ENCODE measurements around the gene PLCB4. TPM values are rescaled to one million over a fixed set of nuclear protein-coding genes. Genes with fewer than 3 reads are reported as not detected.
"Not testable (repeated sequence)": the region's sequence is repeated elsewhere in the genome, so short reads cannot be mapped to it uniquely, and the experiment has no call there.

PLCB4 gene
- total RNA-seq, 1 experiment from 2014 or later, result 0.47 TPM

DNA sequence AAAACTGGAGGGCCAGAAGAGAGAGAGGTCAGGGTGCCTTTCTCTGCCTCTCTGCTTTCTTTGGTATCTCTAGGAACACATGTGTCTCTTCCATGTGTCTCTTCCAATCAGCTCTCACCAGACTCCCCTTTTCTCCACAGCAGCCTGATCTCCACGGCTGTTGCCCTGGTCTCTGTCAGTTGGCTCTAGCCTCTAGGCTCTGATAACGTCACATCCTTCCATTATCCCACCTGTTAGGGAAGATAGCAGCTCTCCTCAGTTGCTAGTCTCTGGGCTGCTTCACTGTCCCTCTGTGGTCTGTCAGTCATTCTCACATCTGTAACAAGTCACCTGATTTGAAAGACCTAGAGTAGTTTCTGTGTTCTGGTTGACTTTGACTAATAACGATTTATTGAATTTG lies 80.2 kb downstream of the PLCB4 start:
- no peak overlapping the region for H3K4me3 ChIP-seq
- H3K27ac ChIP-seq, result no peak overlapping the region
- no peaks in the 10 kb centered on the region for H3K36me3 ChIP-seq
- H3K9me3 ChIP-seq (replicated peaks), result no peaks in the 10 kb centered on the region
- DNase-seq, result no peak
- no peaks in the 10 kb centered on the region for H3K27me3 ChIP-seq
- no peaks in the 10 kb centered on the region for H3K4me1 ChIP-seq

DNA sequence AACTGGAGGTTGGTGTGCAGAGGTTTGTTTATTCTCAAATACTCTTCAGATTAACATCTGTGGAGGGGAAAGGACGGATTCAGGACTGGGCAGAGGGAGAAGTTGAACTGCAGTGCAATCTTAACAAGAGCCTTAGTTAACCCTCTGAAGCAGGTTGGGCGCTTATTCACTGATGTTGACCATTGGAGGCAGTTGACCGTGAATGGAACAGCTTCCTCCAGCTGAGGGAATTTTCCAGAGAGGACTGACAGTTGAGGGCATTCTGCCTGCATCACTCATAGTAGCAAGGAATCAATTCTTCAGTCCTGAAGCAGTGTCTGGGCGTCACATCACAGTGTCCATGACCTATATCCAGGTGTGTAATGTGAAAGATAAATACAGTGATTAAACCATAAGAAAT lies 80.9 kb downstream of the PLCB4 start:
- Histone ChIP-seq H3K4me1 (no peaks in the 10 kb centered on the region), H3K27ac (no peak overlapping the region), H3K9me3 (replicated peaks) (no peaks in the 10 kb centered on the region), H3K36me3 (no peaks in the 10 kb centered on the region), H3K4me3 (no peak overlapping the region), H3K27me3 (no peaks in the 10 kb centered on the region)
- no peak for DNase-seq

DNA sequence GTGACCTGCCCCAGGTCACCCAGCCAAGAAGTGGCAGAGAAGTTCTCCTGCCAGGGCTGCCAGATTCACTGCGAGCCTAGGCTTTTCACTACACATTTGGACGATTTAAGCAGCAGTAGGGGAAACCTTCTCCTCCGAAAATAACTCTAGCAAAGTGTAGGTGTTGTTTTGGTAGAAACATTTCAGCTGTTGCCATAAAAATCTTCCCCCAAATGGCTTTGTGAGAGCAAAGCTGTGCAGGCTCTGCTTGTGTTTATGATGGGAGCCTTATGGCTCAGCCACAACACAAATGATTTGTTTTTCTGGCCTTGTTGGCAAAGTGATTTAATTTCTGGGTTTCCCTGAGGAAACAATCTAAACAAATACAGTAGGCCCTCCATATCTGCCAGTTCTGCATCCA lies 81.8 kb downstream of the PLCB4 start:
- H3K9me3 ChIP-seq (replicated peaks), result no peaks in the 10 kb centered on the region
- H3K27me3 ChIP-seq, result no peaks in the 10 kb centered on the region
- H3K36me3 ChIP-seq, result no peaks in the 10 kb centered on the region
- no peak overlapping the region for H3K27ac ChIP-seq
- no peak overlapping the region for H3K4me3 ChIP-seq
- DNase-seq, result no peak
- no peaks in the 10 kb centered on the region for H3K4me1 ChIP-seq

DNA sequence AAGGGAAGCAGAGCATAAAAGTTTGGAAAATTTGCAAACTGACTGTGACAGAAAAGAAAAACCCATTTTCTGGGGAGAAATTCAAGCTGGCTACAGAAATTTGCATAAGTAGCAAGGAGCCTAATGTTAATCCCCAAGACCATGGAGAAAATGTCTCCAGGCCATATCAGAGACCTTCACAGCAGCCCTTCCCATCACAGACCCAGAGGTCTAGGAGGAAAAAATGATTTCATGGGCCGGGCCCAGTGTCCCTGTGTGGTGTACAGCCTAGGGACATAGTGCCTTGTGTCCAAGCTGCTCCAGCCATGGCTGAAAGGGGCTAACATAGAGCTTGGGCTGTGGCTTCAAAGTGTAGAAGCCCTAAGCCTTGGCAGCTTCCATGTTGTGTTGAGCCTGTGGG lies 83.3 kb downstream of the PLCB4 start:
- not testable (repeated sequence) for H3K4me1 ChIP-seq; H3K4me3 ChIP-seq; H3K9me3 ChIP-seq (replicated peaks); H3K36me3 ChIP-seq; DNase-seq; H3K27ac ChIP-seq; H3K27me3 ChIP-seq

DNA sequence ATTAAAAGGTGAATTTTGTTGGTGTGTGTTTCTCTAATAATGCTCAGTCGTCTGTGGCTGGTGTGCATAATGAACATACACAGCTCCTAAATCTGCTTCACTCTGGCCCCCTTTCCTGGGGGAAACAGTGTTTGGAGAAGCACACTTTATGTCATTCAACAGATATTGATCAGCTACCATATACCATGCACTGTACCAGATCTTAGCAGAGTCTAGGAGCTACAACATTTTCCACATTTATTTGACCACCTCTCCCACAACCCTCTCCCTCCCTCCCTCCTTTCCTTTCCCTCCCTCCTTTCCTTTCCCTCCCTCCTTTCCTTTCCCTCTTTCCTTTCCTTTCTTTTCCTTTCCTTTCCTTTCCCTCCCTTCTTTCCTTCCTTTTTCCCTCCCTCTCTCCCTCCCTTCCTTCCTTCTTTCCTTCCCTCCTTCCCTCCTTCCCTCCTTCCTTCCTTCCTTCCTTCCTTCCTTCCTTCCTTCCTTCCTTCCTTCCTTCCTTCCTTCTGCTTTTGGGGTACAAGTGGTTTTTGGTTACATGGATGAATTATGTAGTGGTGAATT lies 85.7 kb downstream of the PLCB4 start:
- no peaks in the 10 kb centered on the region for H3K9me3 ChIP-seq (replicated peaks)
- no peak for DNase-seq
- H3K27me3 ChIP-seq, result no peaks in the 10 kb centered on the region
- H3K4me3 ChIP-seq, result no peak overlapping the region
- H3K36me3 ChIP-seq, result no peaks in the 10 kb centered on the region
- no peaks in the 10 kb centered on the region for H3K4me1 ChIP-seq
- no peak overlapping the region for H3K27ac ChIP-seq

DNA sequence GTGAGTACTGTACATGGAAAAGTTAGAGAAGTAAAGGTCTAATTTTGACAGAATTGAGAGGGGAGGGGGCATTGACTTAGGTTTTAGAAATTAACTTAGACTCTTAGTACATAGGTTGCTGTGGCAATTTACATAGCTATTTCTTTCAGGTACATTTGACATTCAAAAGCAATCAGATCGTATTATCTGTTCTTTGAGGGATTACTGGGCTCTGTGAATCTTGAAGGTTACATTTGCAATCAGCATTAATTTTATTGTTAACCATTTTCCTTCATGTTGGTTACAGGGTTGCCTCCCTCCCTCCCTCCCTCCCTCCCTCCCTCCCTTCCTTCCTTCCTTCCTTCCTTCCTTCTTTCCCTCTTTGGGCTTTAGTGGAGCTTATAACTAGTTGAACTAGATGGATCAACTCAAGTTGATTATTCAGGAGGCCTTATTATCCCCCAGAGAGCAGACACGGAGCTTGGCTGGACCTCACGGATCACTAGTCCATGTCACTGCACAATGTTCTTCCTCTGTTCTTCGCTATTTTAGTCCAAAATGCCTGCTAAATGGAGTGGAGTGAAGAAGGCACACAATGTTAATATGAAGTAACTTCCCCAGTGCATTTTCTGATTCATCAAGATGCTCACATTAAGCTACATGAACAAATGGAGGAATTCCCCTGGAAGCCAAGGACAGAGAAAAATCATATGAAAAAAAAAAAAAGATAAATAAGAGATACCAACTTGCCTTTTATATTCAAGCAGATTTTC lies 87.8 kb downstream of the PLCB4 start:
- Histone ChIP-seq H3K27me3 (peaks cover 5% of the 10 kb centered on the region; the same call in 1 of the 2 replicates), H3K4me1 (no peaks in the 10 kb centered on the region), H3K27ac (no peak overlapping the region), H3K9me3 (replicated peaks) (no peaks in the 10 kb centered on the region), H3K36me3 (no peaks in the 10 kb centered on the region), H3K4me3 (no peak overlapping the region)
- no peak for DNase-seq

DNA sequence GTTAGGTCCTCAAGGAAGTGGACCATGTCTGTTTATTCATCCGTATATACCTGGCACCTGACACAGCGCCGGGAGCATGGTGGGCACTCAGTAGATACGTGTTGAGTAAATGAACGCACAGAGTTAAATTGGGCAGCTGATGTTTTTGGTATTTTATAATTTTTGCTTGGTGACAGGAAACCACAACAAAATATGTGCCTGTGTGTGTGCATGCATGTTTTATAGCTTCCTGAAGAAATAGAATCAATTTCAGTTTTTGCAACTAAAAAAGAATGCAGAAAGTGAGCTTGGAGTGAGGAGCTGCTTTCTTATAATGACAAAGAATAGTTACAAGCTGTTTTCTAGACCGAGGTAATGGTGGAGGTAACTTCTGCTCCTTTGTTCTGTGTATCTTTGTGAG lies 91.4 kb downstream of the PLCB4 start:
- no peak for DNase-seq
- Histone ChIP-seq H3K36me3 (no peaks in the 10 kb centered on the region), H3K9me3 (replicated peaks) (no peaks in the 10 kb centered on the region), H3K4me1 (no peaks in the 10 kb centered on the region), H3K27me3 (peaks cover 5% of the 10 kb centered on the region; the same call in 1 of the 2 replicates), H3K27ac (no peak overlapping the region), H3K4me3 (no peak overlapping the region)

DNA sequence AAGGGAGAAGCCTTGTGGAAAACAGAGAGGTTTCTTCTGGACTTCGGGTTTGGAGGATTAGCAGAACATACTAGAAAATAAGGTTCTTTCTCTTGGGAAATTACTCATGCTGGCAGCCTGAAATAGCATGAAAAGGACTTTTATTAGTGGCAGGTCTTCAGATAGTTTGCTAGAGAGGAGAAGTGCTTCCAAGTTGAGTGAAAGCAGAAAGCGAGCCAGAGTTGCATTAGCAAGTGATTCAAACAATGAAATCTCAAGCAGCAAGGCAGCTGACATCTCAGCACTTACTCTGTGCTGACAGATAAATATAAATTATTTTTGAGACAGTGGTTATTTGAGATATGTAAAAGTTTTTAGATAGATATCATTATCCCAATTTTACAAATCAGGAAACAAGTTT lies 91.9 kb downstream of the PLCB4 start:
- H3K9me3 ChIP-seq (replicated peaks), result no peaks in the 10 kb centered on the region
- DNase-seq, result no peak
- peaks cover 5% of the 10 kb centered on the region; the same call in 1 of the 2 replicates for H3K27me3 ChIP-seq
- no peak overlapping the region for H3K27ac ChIP-seq
- no peak overlapping the region for H3K4me3 ChIP-seq
- no peaks in the 10 kb centered on the region for H3K4me1 ChIP-seq
- no peaks in the 10 kb centered on the region for H3K36me3 ChIP-seq

DNA sequence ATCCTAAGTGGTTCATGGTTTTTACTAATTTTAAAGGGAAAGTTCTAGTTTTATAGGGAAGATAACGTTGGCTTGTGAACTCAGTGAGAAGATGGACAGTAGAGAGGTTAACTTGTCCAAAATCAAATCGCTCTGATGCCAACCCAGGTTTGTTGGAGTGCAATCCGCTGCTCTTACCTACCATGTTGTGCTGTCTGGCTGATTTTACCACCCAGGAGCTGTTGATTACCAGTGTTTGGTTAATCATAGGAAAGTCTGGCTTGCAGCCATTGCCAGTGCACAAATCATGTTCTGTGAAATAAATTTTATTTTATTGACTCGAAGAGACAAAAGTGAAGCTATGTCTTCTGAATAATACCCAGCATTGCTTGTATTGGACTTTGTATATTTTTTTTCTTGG lies 92.4 kb downstream of the PLCB4 start:
- Histone ChIP-seq H3K4me1 (no peaks in the 10 kb centered on the region), H3K27me3 (peaks cover 5% of the 10 kb centered on the region; the same call in 1 of the 2 replicates), H3K9me3 (replicated peaks) (no peaks in the 10 kb centered on the region), H3K27ac (no peak overlapping the region), H3K36me3 (no peaks in the 10 kb centered on the region), H3K4me3 (no peak overlapping the region)
- DNase-seq, result no peak

DNA sequence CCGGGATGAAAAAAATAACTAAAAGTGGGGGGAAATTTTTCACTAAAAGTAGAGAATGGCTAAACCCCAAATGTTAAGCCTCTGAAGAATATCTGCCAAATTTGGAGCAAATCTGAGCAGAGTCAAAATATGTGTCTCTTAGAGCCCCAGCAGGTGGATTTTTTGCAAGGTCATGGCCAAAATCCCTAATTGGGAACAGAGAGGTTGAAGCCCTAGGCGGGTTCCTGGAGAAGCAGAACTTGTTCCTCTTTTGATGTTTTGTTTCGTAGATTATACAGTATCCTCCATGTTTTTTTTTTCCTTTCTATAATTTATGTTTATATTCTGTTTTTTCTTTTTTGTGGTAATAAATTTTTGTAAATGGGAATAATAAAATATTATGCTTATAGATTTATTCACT lies 94.4 kb downstream of the PLCB4 start:
- no peak for DNase-seq
- Histone ChIP-seq H3K36me3 (no peaks in the 10 kb centered on the region), H3K4me1 (no peaks in the 10 kb centered on the region), H3K27me3 (peaks cover 5% of the 10 kb centered on the region), H3K27ac (no peak overlapping the region), H3K4me3 (no peak overlapping the region), H3K9me3 (replicated peaks) (no peaks in the 10 kb centered on the region)

DNA sequence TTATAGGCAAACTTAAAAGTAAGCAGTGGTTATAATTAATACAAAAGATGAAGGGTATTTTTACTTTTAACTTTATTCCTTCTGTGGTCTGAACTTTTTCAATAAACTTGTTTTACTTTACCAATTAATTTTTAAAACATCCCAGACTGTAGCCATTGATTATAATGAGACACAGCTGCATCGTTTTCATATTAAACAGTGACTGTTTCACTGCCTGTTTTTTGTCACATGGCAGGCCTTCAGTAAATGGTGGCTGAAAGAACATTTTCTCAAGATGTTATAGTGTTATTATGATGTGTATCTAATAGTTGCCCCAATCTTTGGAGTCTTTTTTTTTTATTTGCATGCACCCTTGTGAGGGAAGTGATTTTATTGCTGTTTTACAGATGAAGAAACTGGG lies 95.1 kb downstream of the PLCB4 start:
- Histone ChIP-seq H3K9me3 (replicated peaks) (no peaks in the 10 kb centered on the region), H3K27ac (no peak overlapping the region), H3K4me3 (no peak overlapping the region), H3K4me1 (no peaks in the 10 kb centered on the region), H3K36me3 (no peaks in the 10 kb centered on the region), H3K27me3 (peaks cover 5% of the 10 kb centered on the region)
- DNase-seq, result no peak

DNA sequence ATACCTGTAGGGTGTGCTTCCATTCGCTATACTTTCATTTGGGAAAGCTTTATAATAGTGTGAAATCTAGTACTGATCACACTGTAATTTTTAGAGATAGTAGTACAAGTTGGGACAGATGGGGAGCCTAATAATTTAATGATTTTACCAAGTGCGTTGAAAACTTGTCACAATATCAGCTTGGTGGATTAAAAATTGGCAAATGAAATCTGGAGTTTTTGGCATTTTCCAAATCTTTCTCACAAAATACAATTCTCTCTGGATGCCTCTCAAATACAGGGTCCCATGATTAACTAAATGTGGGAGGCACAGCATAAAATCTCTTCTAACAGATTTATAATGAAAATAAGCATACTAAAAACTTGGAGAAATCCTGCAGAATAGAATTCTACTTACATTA lies 96.4 kb downstream of the PLCB4 start:
- Histone ChIP-seq H3K27ac (no peak overlapping the region), H3K4me1 (no peaks in the 10 kb centered on the region), H3K4me3 (no peak overlapping the region), H3K9me3 (replicated peaks) (no peaks in the 10 kb centered on the region), H3K27me3 (peaks cover 5% of the 10 kb centered on the region), H3K36me3 (no peaks in the 10 kb centered on the region)
- DNase-seq, result no peak

DNA sequence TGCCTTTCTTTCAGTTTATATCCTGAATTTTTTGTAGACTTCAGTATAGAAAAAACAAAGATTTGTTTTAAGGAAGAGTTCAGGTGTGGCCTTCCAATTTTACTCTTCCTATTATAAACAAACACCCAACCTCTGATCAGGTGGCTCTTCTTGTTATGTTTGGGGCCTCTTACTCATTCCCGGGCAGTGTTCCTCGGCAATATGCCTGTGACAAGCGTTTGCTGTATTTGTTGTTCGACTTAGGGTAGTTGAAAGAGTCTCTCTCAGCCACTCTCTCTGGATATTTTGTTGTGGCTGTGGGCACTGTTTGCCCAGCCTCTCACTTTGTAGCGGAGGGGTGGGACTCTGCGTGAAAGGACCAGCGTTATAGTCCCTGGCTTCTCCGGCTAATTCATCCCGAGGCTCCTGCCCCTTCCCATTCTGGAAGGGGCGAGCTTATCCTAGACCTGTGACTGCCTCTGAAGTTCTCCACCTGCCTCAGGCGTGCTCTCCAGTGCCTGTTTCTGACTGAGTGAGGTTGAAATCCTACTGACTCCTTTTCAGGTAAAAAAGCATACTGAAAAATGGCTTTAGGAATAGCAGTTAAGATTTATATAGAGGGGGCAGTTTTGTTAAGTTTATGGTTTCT lies 97.4 kb downstream of the PLCB4 start:
- H3K27me3 ChIP-seq, result peaks cover 3% of the 10 kb centered on the region
- H3K9me3 ChIP-seq (replicated peaks), result no peaks in the 10 kb centered on the region
- no peaks in the 10 kb centered on the region for H3K36me3 ChIP-seq
- no peak for DNase-seq
- no peak overlapping the region for H3K27ac ChIP-seq
- no peaks in the 10 kb centered on the region for H3K4me1 ChIP-seq
- no peak overlapping the region for H3K4me3 ChIP-seq

DNA sequence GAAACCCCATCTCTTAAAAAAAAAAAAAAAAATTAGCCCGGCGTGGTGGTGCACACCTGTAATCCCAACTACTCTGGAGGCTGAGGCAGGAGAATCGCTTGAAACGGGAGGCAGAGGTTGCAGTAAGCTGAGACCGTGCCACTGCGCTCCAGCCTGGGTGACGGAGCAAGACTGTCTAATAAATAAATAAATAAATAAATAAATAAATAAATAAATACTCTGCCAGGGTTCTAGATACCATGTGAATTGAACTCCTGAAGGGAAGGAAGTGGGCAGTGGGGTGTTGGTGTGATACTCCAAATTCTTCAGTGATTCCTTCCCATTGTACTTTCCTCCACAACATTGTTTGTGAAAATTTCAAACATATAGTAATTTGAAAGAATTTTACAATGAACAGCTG lies 100.5 kb downstream of the PLCB4 start:
- Histone ChIP-seq H3K27ac (no peak overlapping the region), H3K27me3 (no peaks in the 10 kb centered on the region; the same call in 1 of the 2 replicates), H3K9me3 (replicated peaks) (no peaks in the 10 kb centered on the region), H3K4me3 (no peak overlapping the region), H3K36me3 (no peaks in the 10 kb centered on the region), H3K4me1 (no peaks in the 10 kb centered on the region)
- DNase-seq, result no peak

DNA sequence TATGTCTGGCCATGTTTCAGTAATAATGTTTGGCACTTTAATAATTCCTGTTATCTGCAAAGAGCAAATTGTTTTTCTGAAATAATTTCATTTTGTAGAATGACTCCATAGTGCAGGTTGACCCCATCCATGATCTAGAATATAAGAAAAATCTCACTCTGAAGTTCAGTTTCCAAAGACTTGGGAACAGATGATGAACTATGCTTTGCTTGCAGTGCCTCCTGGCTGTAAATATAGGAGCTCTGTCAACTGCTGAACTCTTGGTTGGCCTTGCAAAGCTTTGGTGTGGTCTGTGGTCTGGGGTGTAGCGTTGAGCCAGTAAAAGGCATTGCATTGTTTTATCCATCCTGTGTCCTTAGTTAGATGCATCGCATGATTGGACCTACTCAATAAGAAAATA lies 104.0 kb downstream of the PLCB4 start:
- no peaks in the 10 kb centered on the region for H3K4me1 ChIP-seq
- DNase-seq, result no peak

DNA sequence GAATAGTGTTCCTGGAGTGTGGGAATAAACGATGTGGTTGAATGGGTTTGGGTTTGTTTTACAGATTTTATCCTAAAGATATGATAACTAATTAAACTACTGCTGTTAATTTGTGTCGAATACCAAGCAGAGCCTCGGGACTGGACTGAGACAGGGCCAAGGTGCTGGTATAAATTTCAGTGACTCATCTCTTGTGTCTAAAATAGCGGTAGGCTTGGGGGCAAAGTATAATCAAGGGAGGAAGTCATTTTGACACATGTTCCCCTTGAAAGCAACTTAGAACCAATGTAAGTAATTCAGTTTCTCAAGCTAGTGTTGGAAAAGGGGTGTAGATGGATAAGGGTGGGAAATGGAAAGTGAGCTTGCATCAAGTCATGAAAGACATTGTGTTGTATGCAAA lies 108.4 kb downstream of the PLCB4 start:
- H3K27ac ChIP-seq, result no peak overlapping the region
- H3K4me1 ChIP-seq, result no peaks in the 10 kb centered on the region
- no peaks in the 10 kb centered on the region for H3K36me3 ChIP-seq
- no peaks in the 10 kb centered on the region for H3K9me3 ChIP-seq (replicated peaks)
- no peak for DNase-seq
- no peaks in the 10 kb centered on the region for H3K27me3 ChIP-seq
- H3K4me3 ChIP-seq, result no peak overlapping the region

More for the DNA sequence above, 104.0 kb downstream of the PLCB4 start:
- Histone ChIP-seq H3K4me3 (no peak overlapping the region), H3K27me3 (no peaks in the 10 kb centered on the region), H3K36me3 (no peaks in the 10 kb centered on the region), H3K27ac (no peak overlapping the region), H3K9me3 (replicated peaks) (no peaks in the 10 kb centered on the region)

Data from SJCRH30 (cell line).